AG04450 (cell line): Measurements from ENCODE around the gene ZNF469. TPM values are rescaled to one million over a fixed set of nuclear protein-coding genes. Genes with fewer than 3 reads are reported as not detected.

Experiments
- CTCF ChIA-PET: fragments of 300-600, 350-600 bp; formaldehyde crosslinking; extraction: SDS; loops from one replicate; lab custom pipeline; 2022; ENCODE audit warnings: antibody characterized with exemption, inconsistent platforms; lab: Charles Lee
- POLR2A ChIA-PET: fragments of 350-600 bp; formaldehyde crosslinking; extraction: SDS; loops from one replicate; lab custom pipeline; 2021; ENCODE audit warnings: antibody characterized with exemption, inconsistent platforms; lab: Yijun Ruan, JAX
- DNase-seq: peaks from one replicate; pipeline ENCODE4 v3.0.0-alpha.2; 2011; ENCODE audit warnings: low read depth, low spot score
- H3K27ac ChIP-seq: one replicate; pipeline ENCODE4 v1.5.1; 2012; ENCODE audit warnings: low read depth, low read length, control low read depth
- H3K27me3 ChIP-seq: one replicate; pipeline ENCODE4 v1.6.0; 2012; ENCODE audit warnings: low read length; ENCODE audit not compliant: control insufficient read depth, insufficient read depth
- H3K4me3 ChIP-seq: 2 replicates; pipeline ENCODE4 v1.5.1; 2011; ENCODE audit warnings: mild to moderate bottlenecking, low read depth, low read length, control low read depth
- H3K9me3 ChIP-seq: 2 replicates; pipeline ENCODE4 v1.5.1; 2012; ENCODE audit warnings: low read length; ENCODE audit not compliant: control insufficient read depth, insufficient read depth
- CTCF ChIP-seq: IDR thresholded peaks from 2 replicates; pipeline ENCODE4 v1.5.1; 2011; ENCODE audit warnings: low read depth, low read length, control low read depth, inconsistent platforms
- polyA plus RNA-seq: library from polyadenylated mRNA; depleted of rRNA; stranded (reverse); fragments of >200 nt; gene quantifications from 2 replicates; pipeline ENCODE4 v1.2.3, GENCODE V29; 2011

ZNF469 gene
- polyA plus RNA-seq, 1 experiment, result 2.2 TPM

GRCh38 chr16:88340755-88341150, 42.0 kb upstream of the ZNF469 start:
- no peak for TF ChIP-seq CTCF
- H3K4me3 ChIP-seq, result no peak overlapping the region
- no peak overlapping the region for H3K27ac ChIP-seq
- ChIA-PET POLR2A (no interaction called here), CTCF (no interaction called here)
- no peaks in the 10 kb centered on the region for H3K27me3 ChIP-seq
- DNase-seq, result no peak
- H3K9me3 ChIP-seq, result peaks cover 29% of the 10 kb centered on the region

- no peak overlapping the region for H3K4me3 ChIP-seq
- DNase-seq, result no peak
- no peaks in the 10 kb centered on the region for H3K27me3 ChIP-seq
- ChIA-PET CTCF (no interaction called here), POLR2A (no interaction called here)
- no peak overlapping the region for H3K27ac ChIP-seq
- peaks cover 29% of the 10 kb centered on the region for H3K9me3 ChIP-seq
- no peak for TF ChIP-seq CTCF
Measured at GRCh38 chr16:88341551-88342290, 41.0 kb upstream of the ZNF469 start.

GRCh38 chr16:88342491-88342890, 40.3 kb upstream of the ZNF469 start:
- TF ChIP-seq CTCF, result no peak
- ChIA-PET CTCF (no interaction called here), POLR2A (no interaction called here)
- H3K27ac ChIP-seq, result no peak overlapping the region
- peaks cover 28% of the 10 kb centered on the region for H3K9me3 ChIP-seq
- no peaks in the 10 kb centered on the region for H3K27me3 ChIP-seq
- no peak overlapping the region for H3K4me3 ChIP-seq
- DNase-seq, result no peak

GRCh38 chr16:88343271-88343791, 39.4 kb upstream of the ZNF469 start:
- DNase-seq, result no peak
- H3K27ac ChIP-seq, result no peak overlapping the region
- H3K9me3 ChIP-seq, result peaks cover 32% of the 10 kb centered on the region
- H3K4me3 ChIP-seq, result no peak overlapping the region
- CTCF ChIA-PET, result no interaction called here
- no peak for TF ChIP-seq CTCF
- POLR2A ChIA-PET, result no interaction called here
- H3K27me3 ChIP-seq, result no peaks in the 10 kb centered on the region

GRCh38 chr16:88344411-88345030, 38.2 kb upstream of the ZNF469 start:
- DNase-seq, result no peak
- no peak overlapping the region for H3K27ac ChIP-seq
- H3K27me3 ChIP-seq, result no peaks in the 10 kb centered on the region
- CTCF ChIA-PET, result no interaction called here
- no peak for TF ChIP-seq CTCF
- POLR2A ChIA-PET, result no interaction called here
- peaks cover 32% of the 10 kb centered on the region for H3K9me3 ChIP-seq
- no peak overlapping the region for H3K4me3 ChIP-seq
